Fibroblast of peridontal ligament (primary cell): Measurements from ENCODE around the gene GIMAP2.
"Not testable (repeated sequence)": the region's sequence is repeated elsewhere in the genome, so short reads cannot be mapped to it uniquely, and the experiment has no call there.

Source experiments
- DNase-seq: peaks from one replicate; pipeline ENCODE4 v3.0.0-alpha.2; 2010; ENCODE audit errors: extremely low read depth

Gene GIMAP2

GRCh38 chr7:150676854-150677253 lies 8.7 kb upstream of the GIMAP2 start:
- DNase-seq = not testable (repeated sequence)

GRCh38 chr7:150678601-150679000 lies 6.9 kb upstream of the GIMAP2 start:
- not testable (repeated sequence) for DNase-seq

- not testable (repeated sequence) for DNase-seq
These were observed 5.1 kb upstream of the GIMAP2 start for GRCh38 chr7:150680364-150680763.

GRCh38 chr7:150686030-150686631 lies 625 bp downstream of the GIMAP2 start:
- DNase-seq = no peak

GRCh38 chr7:150688630-150689029 lies 3.1 kb downstream of the GIMAP2 start:
- no peak for DNase-seq

GRCh38 chr7:150695654-150696053 lies 10.1 kb downstream of the GIMAP2 start:
- DNase-seq = no peak

GRCh38 chr7:150703209-150703608 lies 17.7 kb downstream of the GIMAP2 start:
- no peak for DNase-seq

GRCh38 chr7:150715293-150715692 lies 29.8 kb downstream of the GIMAP2 start:
- no peak for DNase-seq

- DNase-seq = no peak
These were observed 30.2 kb downstream of the GIMAP2 start for GRCh38 chr7:150715738-150716137.

- no peak for DNase-seq
These were observed 30.9 kb downstream of the GIMAP2 start, which contains the start of gene GIMAP1 for GRCh38 chr7:150716368-150716767. TSS of gene GIMAP1 (plus strand) at chr7:150716613. CDS start at chr7:150719048, 2,435 bp downstream.

GRCh38 chr7:150716939-150717338 lies 31.4 kb downstream of the GIMAP2 start:
- DNase-seq = no peak

GRCh38 chr7:150717814-150718420 lies 32.4 kb downstream of the GIMAP2 start:
- DNase-seq = no peak

- DNase-seq = no peak
These were observed 33.9 kb downstream of the GIMAP2 start for GRCh38 chr7:150719436-150719835.

GRCh38 chr7:150719960-150720891 lies 34.7 kb downstream of the GIMAP2 start:
- DNase-seq = no peak

- DNase-seq = no peak
These were observed 36.5 kb downstream of the GIMAP2 start for GRCh38 chr7:150721970-150722373.

GRCh38 chr7:150722431-150722931 lies 37.0 kb downstream of the GIMAP2 start:
- no peak for DNase-seq

- no peak for DNase-seq
These were observed 38.0 kb downstream of the GIMAP2 start for GRCh38 chr7:150723467-150723866.

GRCh38 chr7:150727381-150727780 lies 41.9 kb downstream of the GIMAP2 start:
- no peak for DNase-seq

- DNase-seq = no peak
These were observed 42.5 kb downstream of the GIMAP2 start for GRCh38 chr7:150728011-150728410.

GRCh38 chr7:150728609-150729008 lies 43.1 kb downstream of the GIMAP2 start:
- no peak for DNase-seq

GRCh38 chr7:150731916-150732315 lies 46.4 kb downstream of the GIMAP2 start:
- DNase-seq = no peak

GRCh38 chr7:150732786-150733481 lies 47.4 kb downstream of the GIMAP2 start:
- DNase-seq = no peak
